GM12892 (cell line): Measurements from ENCODE around the gene PRKCSH.
"Not testable (repeated sequence)": the region's sequence is repeated elsewhere in the genome, so short reads cannot be mapped to it uniquely, and the experiment has no call there.

ENCODE experiments used
- DNase-seq: peaks from one replicate; pipeline ENCODE4 v3.0.0; 2011; ENCODE audit not compliant: insufficient read length
- FAIRE-seq: peaks from 2 replicates; lab custom pipeline; 2011; peaks lifted over from hg19 to GRCh38; lab: Jason Lieb, UNC
- POLR2A ChIP-seq: IDR thresholded peaks from 2 replicates; pipeline ENCODE4 v1.6.1; 2011; ENCODE audit warnings: low read depth, low read length, control low read depth
- POLR2AphosphoS5 ChIP-seq: IDR thresholded peaks from 2 replicates; pipeline ENCODE4 v1.6.1; 2011; ENCODE audit warnings: low read depth, low read length, control low read depth
- TAF1 ChIP-seq: IDR thresholded peaks from 2 replicates; pipeline ENCODE4 v1.6.1; 2011; ENCODE audit warnings: low read depth, mild to moderate bottlenecking, control low read depth, low read length, borderline replicate concordance

Gene PRKCSH

DNA sequence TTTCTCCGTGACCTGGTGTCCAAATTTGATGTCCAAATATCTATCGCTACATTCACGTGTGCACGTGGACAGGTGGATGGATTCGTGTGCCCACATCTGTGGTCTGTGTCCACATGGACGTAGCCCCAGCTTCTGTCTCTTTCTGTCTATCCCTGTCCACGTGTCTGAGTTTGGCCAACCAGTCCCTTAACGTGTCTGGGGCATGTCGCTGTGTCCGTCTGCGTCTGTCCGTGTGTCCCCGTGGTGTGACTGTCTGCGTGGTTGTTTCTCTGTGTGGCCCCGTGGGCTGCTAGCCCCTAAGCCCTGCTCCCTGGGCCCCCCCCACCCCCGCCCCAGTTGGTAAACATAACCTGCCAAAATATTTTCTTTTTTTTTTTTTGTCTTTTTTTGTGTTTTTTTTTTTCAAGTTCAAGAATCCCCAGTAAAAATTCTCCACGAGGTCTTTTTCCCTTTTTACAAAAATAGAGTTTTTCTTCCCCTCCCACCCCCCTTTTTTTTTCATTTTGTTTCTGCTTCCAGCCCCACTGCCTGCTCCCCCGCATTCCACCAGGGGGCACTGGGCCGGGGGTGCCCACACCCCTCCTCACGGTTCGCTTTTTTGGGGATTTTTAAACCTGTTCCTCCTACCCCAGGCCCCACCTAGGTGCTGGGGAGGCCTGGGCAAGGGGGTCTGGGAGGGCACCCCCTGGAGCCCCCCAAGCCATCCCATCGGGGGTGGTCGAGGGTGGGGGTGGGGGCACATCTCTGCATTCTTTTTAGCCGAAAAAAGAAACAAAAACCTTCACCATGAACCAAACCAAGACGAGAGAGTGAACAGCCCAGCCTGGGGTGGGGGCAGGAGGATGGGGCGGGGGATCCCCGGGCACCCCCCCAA lies 18.3 kb downstream of the PRKCSH start:
- DNase-seq = peak; percentile 74
- TF ChIP-seq POLR2AphosphoS5 = no peak
- no peak for TF ChIP-seq TAF1
- TF ChIP-seq POLR2A = 0 out of 2 replicates have a peak, but pooled peaks have one; percentile 19
- FAIRE-seq = peak; percentile 81

DNA sequence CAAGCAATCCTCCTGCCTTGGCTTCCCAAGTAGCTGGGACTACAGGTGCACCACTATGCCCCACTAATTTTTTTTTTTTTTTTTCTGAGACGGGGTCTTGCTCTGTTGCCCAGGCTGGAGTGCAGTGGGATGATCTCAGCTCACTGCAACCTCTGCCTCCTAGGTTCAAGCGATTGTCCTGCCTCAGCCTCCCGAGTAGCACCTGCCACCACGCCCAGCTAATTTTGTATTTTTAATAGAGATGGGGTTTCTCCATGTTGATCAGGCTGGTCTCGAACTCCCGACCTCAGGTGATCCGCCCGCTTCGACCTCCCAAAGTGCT lies 19.8 kb downstream of the PRKCSH start:
- not testable (repeated sequence) for DNase-seq, FAIRE-seq

DNA sequence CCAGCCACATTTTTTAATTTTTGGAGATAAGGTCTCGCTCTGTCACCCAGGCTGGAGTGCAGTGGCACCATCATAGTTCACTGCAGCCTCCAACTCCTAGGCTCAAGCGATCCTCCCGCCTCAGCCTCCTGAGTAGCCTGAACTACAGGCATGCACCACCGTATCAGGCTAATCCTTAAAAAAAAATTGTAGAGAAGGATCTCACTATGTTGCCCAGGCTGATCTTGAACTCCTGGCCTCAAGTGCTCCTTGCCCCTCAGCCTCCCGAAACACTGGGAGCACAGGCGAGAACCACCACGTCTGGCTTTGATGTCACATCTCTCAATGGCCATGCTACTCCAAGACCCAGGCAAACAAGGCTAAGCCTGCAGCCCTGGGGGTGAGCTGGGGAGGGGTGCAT lies 21.2 kb downstream of the PRKCSH start:
- TF ChIP-seq POLR2AphosphoS5 = no peak
- no peak for FAIRE-seq
- no peak for DNase-seq

DNA sequence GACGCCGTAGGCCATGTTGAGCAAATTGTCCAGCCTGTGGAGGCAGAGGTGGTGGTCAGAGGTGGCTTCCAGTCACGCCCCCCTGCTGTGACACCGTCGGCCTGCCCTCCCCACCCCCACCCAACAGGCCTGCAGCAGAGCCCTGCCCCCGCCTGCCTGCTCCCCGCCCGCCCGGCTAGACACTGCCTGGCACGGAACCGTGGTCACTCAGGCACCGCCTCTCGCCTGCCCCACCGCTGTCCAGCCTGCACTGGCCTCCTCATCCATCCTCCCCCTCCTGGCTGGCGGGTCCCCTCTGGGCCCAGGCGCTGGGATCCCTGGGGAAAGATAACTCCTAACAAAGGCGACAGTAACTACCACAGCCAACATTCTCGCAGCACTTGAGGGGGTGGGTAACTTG lies 21.7 kb downstream of the PRKCSH start:
- FAIRE-seq (no peak), DNase-seq (peak; percentile 12)
- no peak for TF ChIP-seq POLR2AphosphoS5
- TF ChIP-seq POLR2A = no peak

DNA sequence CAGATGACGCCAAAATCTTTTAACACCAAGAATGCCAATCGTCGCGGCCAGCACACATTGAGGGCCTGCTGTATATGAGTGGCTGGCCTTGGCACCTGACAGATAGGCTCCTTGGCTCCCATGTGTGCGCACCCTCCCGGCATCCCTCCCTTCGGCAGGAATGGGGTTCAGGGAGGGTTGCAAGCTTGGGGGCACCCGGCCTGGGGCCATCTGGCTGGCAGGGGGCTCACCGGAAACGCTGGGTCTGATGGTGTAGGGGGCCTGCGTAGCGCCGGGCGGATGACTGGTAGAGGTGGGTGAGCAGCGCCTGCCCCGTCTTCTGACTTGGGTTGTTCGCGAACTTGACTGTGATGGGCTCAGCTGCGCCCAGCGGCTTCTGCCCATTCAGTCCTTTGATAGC lies 22.4 kb downstream of the PRKCSH start:
- DNase-seq (peak; percentile 17), FAIRE-seq (no peak)
- TF ChIP-seq POLR2AphosphoS5 (no peak), POLR2A (no peak), TAF1 (no peak)

DNA sequence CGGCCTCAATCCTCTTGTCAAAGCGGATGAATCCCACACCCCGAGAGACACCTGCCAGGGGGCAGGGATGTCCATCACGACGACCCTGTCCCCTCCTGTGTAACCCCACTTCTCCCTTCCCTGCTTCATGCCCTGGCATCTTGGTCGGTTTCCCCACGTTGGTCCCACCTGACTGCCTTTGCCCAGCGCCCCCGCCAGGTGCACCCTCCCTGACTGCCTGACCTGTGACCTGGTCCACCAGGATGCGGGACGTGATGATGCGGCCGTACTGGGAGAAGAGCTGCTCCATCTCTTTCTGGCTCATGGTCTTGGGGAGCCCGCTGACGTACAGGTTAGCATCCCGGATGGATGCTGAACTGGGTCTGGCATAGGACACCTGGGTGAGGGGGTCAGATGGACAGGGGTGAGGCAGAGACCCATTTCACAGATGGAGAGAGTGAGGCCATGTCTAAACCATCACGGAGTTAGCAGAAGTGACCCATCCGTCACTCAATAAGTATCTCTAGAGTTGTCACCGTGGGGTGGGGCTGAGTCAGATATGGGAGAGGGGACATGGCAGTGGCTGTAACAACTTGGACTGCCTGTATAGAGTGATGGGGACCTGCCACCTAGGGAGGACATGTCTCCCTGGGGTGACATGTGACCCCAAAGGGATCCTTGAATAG lies 22.9 kb downstream of the PRKCSH start:
- peak; percentile 3 for DNase-seq
- no peak for FAIRE-seq
- no peak for TF ChIP-seq POLR2A
- TF ChIP-seq TAF1 = no peak

DNA sequence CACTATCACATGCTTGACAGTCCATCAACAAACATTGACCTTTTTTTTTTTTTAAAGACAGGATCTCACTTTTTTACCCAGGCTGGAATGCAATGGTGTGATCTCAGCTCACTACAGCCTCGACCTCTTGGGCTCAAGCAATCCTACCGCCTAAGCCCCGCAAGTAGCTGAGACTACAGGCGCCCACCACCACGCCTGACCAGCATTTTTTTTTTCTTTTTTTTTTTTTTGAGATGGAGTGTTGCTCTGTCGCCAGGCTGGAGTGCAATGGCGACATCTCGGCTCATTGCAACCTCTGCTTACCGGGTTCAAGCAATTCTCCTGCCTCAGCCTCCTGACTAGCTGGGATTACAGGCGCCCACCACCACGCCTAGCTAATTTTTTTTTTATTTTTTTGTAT lies 23.5 kb downstream of the PRKCSH start:
- not testable (repeated sequence) for DNase-seq, FAIRE-seq

DNA sequence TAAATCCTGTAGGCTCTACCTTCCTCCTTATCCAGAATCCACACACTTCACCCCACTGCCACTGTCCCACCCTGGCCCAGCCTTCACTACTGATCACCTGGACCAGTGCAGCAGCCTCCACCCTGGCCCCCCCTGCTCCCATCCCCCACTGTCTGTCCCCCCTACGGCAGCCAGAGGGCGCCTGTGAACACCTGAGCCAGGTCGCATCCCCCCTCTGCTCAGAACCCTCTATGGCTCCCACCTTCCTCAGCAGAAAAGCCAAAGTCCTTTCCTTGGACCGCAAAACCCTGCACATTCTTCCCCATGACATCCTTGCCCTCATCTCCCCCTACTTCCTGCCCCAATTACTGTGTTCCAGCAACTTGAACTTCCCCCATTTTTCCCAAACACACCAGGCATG lies 24.8 kb downstream of the PRKCSH start:
- no peak for TF ChIP-seq TAF1
- no peak for TF ChIP-seq POLR2A
- TF ChIP-seq POLR2AphosphoS5 = no peak
- FAIRE-seq (no peak), DNase-seq (peak; percentile 41)

DNA sequence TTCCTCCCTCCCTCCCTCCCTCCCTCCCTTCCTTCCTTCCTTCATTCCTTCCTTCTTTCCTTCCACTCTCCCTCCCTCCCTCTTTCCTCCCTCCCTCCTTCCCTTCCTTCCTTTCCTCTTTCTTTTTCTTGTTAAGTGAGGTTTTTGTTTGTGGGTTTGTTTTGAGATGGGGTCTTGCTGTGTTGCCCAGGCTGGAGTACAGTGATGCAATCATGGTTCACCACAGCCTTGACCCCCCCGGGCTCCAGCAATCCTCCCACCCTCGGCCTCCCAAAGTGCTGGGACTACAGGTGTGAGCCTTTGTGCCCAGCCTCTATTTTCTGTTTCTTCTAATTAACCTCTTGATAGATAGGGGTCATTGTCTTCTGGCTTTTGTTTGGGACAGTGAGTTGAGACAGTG lies 26.0 kb downstream of the PRKCSH start:
- no peak for FAIRE-seq
- TF ChIP-seq POLR2A = no peak
- TF ChIP-seq POLR2AphosphoS5 = no peak
- no peak for TF ChIP-seq TAF1
- DNase-seq = no peak

DNA sequence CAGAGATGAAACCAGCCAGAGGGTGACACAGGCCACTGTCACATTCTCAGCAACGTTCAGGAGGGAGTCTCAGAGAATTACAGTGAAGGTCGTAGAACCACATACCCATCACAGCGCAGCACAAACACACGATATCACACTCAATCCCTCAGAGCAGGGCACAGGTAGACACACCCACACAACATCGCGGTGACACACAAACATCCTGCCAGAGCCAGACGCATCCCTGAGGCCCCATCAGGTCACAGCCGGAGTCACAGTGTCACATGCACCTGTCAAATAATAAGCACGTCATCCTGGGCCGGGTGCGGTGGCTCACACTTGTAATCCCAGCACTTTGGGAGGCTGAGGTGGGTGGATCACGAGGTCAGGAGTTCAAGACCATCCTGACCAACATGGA lies 28.0 kb downstream of the PRKCSH start:
- TF ChIP-seq POLR2AphosphoS5 = no peak
- TF ChIP-seq TAF1 = no peak
- DNase-seq = no peak
- no peak for FAIRE-seq

DNA sequence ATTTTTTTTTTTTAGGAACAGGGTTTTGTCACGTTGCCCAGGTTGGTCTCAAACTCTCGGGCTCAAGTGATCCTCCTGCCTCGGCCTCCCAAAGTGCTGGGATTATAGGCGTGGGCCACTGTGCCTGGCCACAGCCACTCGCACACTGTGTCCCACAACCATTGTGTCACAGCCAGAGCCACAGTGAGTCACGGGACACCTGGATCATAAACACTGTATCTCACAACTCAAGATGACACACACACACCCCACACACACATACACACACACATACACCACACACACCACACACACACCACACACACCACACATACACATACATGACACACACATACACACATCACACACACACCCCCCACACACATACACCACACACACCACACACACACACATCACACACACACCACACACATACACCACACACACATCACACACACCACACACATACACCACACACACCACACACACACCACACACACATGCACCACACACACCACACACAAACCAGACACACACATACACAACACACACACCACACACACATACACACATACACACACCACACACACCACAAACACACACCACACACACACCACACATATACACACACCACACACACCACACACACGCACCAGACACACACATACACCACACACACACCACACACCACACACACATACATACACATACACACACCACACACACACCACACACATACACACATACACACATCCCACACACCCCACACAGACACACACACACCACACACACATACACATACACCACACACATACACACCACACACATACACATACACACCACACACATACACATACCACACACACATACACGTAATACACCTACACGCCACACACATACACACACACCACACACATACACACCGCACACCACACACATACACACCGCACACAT lies 29.2 kb downstream of the PRKCSH start:
- no peak for DNase-seq
- FAIRE-seq = peak; percentile 97
- TF ChIP-seq TAF1 = no peak
- no peak for TF ChIP-seq POLR2AphosphoS5
- no peak for TF ChIP-seq POLR2A

DNA sequence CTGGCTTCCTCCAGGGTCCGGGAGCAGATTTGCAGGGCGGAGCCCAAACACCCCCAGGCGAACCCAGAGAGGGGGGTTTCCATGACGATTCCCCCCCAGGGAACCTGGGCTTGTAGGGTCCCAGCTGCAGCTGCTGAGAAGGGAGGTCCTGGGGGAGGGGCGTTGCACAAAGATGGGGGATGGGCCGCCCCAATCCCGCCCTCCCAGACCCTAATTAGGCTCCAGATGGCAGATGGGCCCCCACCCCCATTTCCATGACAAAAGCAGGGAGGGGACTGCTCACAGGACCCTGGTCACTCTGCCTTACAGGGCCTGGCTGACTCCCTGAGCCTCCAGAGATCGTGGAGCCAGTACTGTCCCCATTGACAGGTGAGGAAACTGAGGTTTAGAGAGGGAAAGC lies 30.2 kb downstream of the PRKCSH start:
- TF ChIP-seq POLR2A = no peak
- no peak for TF ChIP-seq POLR2AphosphoS5
- TF ChIP-seq TAF1 = no peak
- FAIRE-seq = no peak
- DNase-seq = no peak

DNA sequence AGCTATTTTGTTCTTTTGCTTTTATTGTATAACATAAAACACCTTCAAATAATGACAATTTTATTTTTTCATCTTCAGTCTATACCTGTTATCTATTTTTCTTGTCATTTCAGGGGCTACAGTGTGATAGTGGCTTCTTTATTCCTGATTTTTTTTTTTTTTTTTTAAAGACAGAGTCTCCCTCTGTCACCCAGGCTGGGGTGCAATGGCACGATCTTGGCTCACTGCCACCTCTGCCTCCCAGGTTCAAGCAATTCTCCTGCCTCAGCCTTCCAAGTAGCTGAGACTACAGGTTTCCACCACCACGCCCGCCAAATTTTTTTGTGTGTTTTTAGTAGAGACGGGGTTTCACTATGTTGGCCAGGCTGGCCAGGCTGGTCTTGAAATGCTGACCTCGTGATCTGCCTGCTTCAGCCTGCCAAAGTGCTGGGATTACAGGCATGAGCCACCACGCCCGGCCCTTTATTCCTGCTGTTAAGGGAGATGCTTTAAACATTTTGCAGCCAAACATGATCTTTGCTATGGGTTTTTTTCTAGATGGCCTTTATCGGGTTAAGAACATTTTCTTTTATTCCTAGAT lies 32.9 kb downstream of the PRKCSH start:
- not testable (repeated sequence) for DNase-seq, FAIRE-seq
